OCI-M2 (cell line): ENCODE data around the gene RANBP10.
"Not testable (repeated sequence)": the region's sequence is repeated elsewhere in the genome, so short reads cannot be mapped to it uniquely, and the experiment has no call there.

Experiments used
- DNase-seq: peaks from one replicate; lab custom pipeline; 2025; ENCODE audit not compliant: unreplicated experiment; lab: John Stamatoyannopoulos, UW

Gene RANBP10

GRCh38 chr16:67780847-67781564 is 25.4 kb downstream of the RANBP10 start:
- no peak for DNase-seq

DNA sequence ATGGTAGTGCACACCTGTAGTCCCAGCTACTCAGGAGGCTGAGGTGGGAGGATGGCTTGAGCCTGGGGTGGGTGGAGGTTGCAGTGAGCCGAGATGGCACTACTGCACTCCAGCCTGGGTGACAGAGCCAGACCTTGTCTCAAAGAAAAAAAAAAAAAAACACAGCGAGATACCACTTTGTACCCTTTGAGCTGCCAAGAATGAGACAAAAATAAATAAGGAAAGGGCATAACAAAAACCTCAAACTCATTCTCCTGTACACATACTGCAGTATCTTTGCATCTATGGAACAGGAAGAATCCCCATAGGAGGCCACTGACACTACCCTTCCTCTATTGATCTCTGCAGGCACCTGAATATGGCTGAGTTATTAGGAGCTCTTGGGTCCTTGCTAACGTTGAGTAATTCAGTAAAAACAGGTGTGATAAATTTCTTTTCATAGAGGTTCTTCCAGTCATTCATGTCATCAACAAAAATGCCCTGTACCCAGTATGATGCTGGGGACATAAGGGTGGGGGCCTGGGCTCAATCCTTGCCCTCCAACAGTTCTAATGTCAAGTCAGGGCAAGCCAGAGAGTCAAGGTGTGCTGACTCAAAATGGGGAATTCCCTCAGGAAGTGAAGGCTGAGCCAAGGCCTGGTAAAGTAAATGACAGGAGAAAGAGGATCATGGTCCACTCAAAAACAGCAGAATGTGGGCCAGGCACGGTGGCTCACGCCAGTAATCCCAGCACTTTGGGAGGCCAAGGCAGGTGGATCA is 26.9 kb downstream of the RANBP10 start:
- DNase-seq, result no peak

DNA sequence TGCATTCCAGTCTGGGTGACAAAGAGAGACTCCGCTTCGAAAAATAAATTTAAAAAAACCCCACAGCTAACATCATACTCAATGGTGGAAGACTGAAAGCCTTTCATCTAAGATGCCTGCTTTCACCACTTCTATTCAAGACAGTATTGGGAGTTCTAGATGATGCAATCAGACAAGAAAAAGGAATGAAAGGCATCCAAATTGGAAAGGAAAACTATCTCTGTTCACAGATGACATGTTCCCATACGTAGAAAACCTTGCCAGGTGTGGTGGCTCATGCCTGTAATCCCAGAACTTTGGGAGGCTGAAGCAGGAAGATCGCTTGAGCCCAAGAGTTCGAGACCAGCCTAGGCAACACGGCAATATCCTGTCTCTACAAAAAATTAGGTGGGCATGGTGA is 31.1 kb downstream of the RANBP10 start:
- DNase-seq, result no peak

GRCh38 chr16:67774457-67774853 is 31.9 kb downstream of the RANBP10 start:
- no peak for DNase-seq

DNA sequence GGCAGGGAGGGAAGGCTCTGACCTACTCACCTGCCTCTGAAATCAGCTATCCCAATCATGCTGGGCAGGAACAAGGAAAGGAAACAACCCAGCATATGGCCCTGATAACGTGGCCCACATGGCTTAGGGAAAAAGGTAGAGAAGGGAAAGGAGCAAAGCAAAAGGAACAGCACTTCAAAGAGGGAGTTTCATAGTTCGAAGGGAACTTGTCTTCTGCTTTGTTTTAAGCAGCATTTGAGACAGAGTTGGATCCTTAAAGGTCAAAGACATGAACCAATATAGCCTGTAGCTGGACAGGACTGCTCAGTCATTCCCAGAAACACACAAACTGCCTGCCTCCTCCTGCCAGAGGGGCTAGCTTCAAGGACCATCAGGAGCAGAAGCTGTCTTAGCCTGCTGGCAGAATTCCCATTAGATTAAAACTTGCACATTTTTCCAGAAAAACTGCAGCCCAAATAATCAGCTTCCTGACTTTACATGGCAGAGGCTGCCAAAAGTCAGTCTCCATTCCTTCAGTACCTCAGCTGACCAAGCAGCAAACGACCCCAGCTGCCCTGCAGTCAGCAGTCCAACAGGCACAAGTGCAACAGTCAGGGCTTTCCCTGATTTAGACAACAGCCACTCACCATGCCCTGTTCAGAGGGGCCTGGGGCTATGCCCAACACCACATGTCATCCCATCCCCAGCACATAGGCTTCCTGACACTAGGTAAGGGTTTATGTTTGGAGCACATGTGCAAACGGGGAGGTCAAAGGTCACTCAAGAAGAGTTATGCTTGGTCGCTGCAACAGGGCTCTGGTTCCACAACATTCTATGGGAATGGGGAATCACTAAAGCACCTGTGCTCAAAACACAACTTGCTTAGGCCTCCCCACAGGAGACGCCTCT is 32.5 kb downstream of the RANBP10 start:
- no peak for DNase-seq

GRCh38 chr16:67773099-67773498 is 33.3 kb downstream of the RANBP10 start:
- DNase-seq, result no peak

DNA sequence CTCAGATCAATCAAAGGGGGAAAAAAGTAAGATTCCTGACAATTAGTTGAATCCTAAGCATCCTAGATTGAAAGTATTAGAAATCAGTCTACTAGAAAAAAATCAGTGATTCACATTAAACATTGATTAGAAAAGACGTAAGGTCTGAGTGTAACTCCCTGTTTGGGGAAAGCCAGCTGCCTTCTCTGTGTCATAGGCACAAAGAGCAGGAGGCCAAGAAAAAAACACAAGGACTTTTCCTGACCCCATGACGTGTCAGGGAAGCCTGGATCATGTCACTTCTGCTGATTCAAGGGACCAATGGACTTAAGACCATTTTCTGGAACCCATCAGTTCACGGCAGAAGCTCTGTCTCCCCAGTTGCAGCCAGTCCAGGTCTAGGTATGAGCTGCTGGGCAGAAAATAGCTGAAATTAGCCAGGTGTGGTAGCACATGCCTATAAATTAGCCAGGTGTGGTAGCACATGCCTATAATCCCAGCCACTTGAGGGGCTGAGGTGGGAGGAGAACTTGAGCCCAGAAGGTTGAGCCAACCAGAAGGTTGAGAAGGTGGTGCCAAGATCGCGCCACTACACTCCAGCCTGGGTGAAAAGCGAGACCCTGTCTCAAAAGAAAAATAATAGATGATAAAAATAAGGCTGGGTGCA is 35.9 kb downstream of the RANBP10 start:
- DNase-seq, result no peak

DNA sequence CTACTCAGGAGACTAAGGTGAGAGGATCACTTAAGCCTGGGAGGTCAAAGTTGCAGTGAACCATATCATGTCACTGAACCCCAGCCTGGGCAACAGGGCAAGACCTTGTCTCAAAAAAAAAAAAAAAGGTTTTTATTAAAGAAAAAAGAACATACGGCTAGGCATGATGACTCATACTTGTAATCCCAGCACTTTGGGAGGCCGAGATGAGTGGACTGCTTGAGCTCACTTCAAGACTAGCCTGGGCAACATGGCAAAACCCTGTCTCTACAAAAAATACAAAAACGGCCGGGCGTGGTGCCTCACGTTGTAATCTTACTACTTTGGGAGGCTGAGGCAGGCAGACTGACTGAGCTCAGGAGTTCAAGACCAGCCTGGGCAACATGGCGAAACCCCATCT is 38.4 kb downstream of the RANBP10 start:
- DNase-seq, result no peak

DNA sequence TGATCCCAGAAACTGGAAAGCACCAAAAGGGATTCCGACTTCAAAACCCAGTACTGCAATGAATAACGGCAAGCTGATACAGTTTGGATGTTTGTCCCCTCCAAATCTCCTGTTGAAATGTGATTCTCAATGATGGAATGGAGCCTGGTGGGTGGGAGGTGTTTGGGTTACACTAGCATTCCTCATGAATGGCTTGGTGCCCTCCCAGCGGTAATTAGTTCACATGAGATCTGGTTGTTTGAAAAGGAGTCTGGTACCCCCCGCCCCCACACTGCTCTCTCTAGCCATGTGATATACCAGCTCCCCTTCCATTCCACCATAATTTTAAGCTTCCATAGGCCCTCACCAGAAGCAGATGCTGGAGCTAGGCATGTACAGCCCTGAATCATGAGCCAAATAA is 40.1 kb downstream of the RANBP10 start:
- no peak for DNase-seq

DNA sequence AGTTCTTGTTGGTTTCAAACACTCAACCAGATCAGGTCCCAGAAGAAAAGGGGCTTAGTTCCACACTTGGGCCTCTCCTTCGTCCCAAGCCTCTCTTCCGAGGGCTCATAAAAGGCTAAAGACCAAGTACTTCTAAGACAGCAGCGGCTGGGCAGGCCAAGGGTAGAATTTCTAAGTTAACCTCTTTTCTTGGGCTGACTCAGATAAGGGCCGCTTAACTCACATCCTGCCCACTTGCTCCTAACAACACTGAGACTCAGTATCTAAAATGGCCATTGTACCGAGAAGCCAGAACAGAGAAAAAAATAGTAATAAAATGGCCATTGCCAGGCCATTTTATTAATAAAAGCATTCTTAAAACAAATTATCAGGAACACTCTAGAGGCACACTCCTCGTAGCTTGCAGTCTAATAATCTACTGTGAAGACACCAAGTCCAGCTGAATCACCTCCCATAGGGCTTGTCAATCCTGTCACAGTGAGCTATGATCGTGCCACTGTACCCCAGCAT is 42.1 kb downstream of the RANBP10 start:
- no peak for DNase-seq

- no peak for DNase-seq
Measured at GRCh38 chr16:67763066-67763465, 43.3 kb downstream of the RANBP10 start.

- DNase-seq, result no peak
Measured at GRCh38 chr16:67762385-67762784, 44.0 kb downstream of the RANBP10 start.

DNA sequence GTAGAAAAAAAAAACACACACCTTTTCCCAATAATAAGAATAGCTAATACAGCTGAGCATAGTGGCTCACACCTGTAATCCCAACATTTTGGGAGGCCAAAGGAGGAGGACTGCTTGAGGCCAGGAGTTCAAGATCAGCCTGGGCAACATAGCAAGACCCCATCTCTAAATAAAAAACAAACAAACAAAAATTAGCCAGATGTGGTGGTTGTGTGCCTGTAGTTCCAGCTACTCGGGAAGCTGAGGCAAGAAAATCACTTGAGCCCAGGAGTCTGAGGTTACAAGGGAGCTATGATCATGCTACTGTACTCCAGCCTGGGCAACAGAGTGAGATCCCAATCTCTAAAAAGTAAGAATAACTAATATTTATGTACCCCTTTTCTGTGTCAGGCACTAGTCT is 44.4 kb downstream of the RANBP10 start:
- DNase-seq, result no peak

- no peak for DNase-seq
Measured at GRCh38 chr16:67760956-67761230, 45.5 kb downstream of the RANBP10 start.

GRCh38 chr16:67760206-67760955 is 46.0 kb downstream of the RANBP10 start:
- DNase-seq, result no peak

DNA sequence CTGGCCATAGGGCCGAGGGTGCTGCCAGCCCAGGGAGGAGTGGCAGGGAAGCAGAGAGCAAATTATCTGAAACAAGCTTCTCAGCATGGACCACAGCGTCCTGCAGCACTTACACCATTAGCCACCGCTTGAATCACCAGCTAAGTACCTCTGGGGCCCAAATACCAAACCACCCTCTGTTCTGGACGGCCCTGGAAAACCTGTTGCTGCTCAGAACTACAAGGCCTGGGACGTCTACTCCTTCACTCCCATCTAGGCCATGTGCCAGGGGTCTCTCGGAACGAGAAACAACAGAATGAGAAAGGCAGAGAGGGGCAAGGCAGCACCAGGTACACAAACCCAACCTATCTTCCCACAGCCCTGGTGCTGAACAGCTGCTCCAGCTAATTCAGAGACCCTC is 47.4 kb downstream of the RANBP10 start:
- DNase-seq, result no peak

DNA sequence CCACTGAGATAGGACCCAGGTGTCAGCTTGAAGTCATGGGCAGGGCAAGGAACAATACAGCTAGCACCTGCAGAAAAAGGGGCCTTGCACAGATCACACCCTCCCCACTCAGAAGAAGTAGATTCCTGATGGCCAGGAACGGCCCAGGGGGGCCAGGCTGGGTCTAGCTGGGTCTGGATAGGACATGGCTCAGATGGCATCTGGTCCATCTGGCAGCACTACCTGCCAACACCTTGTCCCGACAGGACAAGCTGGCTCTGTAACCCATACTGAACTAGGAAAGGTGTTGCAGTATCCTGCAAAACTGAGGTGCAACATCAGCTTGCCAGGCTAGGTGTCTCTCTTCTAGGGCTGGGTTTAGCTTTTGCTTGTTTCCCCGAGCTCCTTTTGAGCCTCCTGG is 48.4 kb downstream of the RANBP10 start:
- no peak for DNase-seq

- no peak for DNase-seq
Measured at GRCh38 chr16:67752641-67753040, 53.7 kb downstream of the RANBP10 start.

GRCh38 chr16:67751331-67751730 is 55.0 kb downstream of the RANBP10 start:
- DNase-seq, result not testable (repeated sequence)

GRCh38 chr16:67750466-67750865 is 55.9 kb downstream of the RANBP10 start:
- no peak for DNase-seq
